NB4 (cell line): ENCODE results near the gene PAX2.

ENCODE experiments used
- POLR2A ChIP-seq: IDR thresholded peaks from 2 replicates; pipeline ENCODE4 v1.6.1; 2011; ENCODE audit warnings: mild to moderate bottlenecking; ENCODE audit not compliant: insufficient read length; ENCODE audit errors: extremely low read depth
- TF ChIP-seq, protein P1 (sequence below): IDR thresholded peaks from one replicate; pipeline ENCODE4 v1.5.1; 2012; ENCODE audit warnings: low read depth, low read length
- TF ChIP-seq, protein P2 (sequence below): IDR thresholded peaks from 2 replicates; pipeline ENCODE4 v1.6.1; 2011; ENCODE audit warnings: low read depth, low read length

DNA sequence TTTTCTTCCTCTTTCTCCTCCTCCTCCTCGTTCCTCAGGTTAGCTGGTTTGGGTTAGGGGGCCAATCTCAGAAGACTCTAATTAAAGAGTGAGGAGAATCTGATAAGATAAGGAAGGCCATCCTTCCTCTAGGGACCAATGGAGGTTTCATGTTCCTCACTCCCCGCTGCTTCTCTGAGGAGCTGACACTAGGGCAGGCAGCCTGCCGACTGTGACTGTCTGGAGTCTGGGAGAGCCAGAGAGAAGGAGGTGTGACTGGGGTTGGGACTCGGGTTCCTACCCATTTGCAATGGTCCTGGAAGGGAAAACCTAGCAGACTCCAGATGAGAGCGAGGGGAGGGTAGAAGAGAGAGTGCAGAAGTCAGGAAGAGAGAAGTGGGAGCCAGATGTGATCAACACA, 15.3 kb downstream of the PAX2 start:
- TF ChIP-seq, protein P1, sequence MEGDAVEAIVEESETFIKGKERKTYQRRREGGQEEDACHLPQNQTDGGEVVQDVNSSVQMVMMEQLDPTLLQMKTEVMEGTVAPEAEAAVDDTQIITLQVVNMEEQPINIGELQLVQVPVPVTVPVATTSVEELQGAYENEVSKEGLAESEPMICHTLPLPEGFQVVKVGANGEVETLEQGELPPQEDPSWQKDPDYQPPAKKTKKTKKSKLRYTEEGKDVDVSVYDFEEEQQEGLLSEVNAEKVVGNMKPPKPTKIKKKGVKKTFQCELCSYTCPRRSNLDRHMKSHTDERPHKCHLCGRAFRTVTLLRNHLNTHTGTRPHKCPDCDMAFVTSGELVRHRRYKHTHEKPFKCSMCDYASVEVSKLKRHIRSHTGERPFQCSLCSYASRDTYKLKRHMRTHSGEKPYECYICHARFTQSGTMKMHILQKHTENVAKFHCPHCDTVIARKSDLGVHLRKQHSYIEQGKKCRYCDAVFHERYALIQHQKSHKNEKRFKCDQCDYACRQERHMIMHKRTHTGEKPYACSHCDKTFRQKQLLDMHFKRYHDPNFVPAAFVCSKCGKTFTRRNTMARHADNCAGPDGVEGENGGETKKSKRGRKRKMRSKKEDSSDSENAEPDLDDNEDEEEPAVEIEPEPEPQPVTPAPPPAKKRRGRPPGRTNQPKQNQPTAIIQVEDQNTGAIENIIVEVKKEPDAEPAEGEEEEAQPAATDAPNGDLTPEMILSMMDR, result no peak
- no peak for TF ChIP-seq POLR2A
- TF ChIP-seq, protein P2, sequence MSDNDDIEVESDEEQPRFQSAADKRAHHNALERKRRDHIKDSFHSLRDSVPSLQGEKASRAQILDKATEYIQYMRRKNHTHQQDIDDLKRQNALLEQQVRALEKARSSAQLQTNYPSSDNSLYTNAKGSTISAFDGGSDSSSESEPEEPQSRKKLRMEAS, result no peak
